Measurements from ENCODE around the gene CAB39. TPM values are rescaled to one million over a fixed set of nuclear protein-coding genes. Genes with fewer than 3 reads are reported as not detected.

CAB39 gene
- polyA plus RNA-seq, 1 donor (not counting 4 experiments of a cell fraction or from before 2014, with no cell fraction given), result 120 TPM

- H3K27me3 ChIP-seq (ENCODE audit: control insufficient read depth, extremely low read depth, insufficient read depth, low read length), result no peaks in the 10 kb centered on the region
- no peaks in the 10 kb centered on the region for H3K9me1 ChIP-seq (ENCODE audit: control insufficient read depth, extremely low read depth, insufficient read depth, low read length)
- no peak overlapping the region for H2AFZ ChIP-seq (ENCODE audit: control insufficient read depth, low read length)
- H4K20me1 ChIP-seq (ENCODE audit: control insufficient read depth, extremely low read depth, insufficient read depth, low read length), result peaks cover under 1% of the 10 kb centered on the region
- H3K4me1 ChIP-seq (ENCODE audit: control insufficient read depth, extremely low read depth, insufficient read depth, low read length), result no peaks in the 10 kb centered on the region
- H3K9ac ChIP-seq (ENCODE audit: control insufficient read depth, extremely low read depth, insufficient read depth, low read length), result no peak overlapping the region
- H3K27ac ChIP-seq (ENCODE audit: control insufficient read depth, insufficient read depth, low read length), result no peak overlapping the region
- peaks cover 30 to 50% of the 10 kb centered on the region in 2 experiments for H3K36me3 ChIP-seq (ENCODE audit: control insufficient read depth in 2 of 2, extremely low read depth in 1 of 2, insufficient read depth in 2 of 2, low read length in 2 of 2)
- TF ChIP-seq CTCF (optimal IDR thresholded peaks at IDR 0.05 in 1 of 3, IDR thresholded peaks at IDR 0.05 in 1 of 3, conservative IDR thresholded peaks at IDR 0.05 in 1 of 3; ENCODE audit: extremely low read depth in 1 of 3, insufficient read depth in 2 of 3, low read length in 3 of 3) (no peak), EZH2 (IDR thresholded peaks at IDR 0.05; ENCODE audit: low read length) (no peak)
- no peak for DNase-seq (ENCODE audit: low read depth, low spot score)
- dilution Hi-C loops (cut with MboI; ENCODE audit: extremely low pct_ligation_motif_present, low sequenced_read_pairs), result no loop called here
- no peak overlapping the region for H3K4me2 ChIP-seq (ENCODE audit: control insufficient read depth, extremely low read depth, insufficient read depth, low read depth, low read length)
- no peak overlapping the region for H3K4me3 ChIP-seq (ENCODE audit: control insufficient read depth in 2 of 3, extremely low read depth in 1 of 3, insufficient read depth in 2 of 3, low read depth in 1 of 3, low read length in 3 of 3)
- H3K9me3 ChIP-seq (ENCODE audit: control insufficient read depth, low read depth, low read length), result no peaks in the 10 kb centered on the region
- FAIRE-seq, result no peak
- peaks cover 3% of the 10 kb centered on the region for H3K79me2 ChIP-seq (ENCODE audit: control insufficient read depth, insufficient read depth, low read length)
These were observed 106.8 kb downstream of the CAB39 start for GRCh38 chr2:230819433-230819832.

- Histone ChIP-seq H3K27ac (ENCODE audit: control insufficient read depth, insufficient read depth, low read length) (no peak overlapping the region), H3K4me1 (ENCODE audit: control insufficient read depth, extremely low read depth, insufficient read depth, low read length) (no peaks in the 10 kb centered on the region), H3K27me3 (ENCODE audit: control insufficient read depth, extremely low read depth, insufficient read depth, low read length) (no peaks in the 10 kb centered on the region), H3K4me3 (ENCODE audit: control insufficient read depth in 2 of 3, extremely low read depth in 1 of 3, insufficient read depth in 2 of 3, low read depth in 1 of 3, low read length in 3 of 3) (no peak overlapping the region), H3K9me1 (ENCODE audit: control insufficient read depth, extremely low read depth, insufficient read depth, low read length) (no peaks in the 10 kb centered on the region), H3K79me2 (ENCODE audit: control insufficient read depth, insufficient read depth, low read length) (no peaks in the 10 kb centered on the region), H3K36me3 (ENCODE audit: control insufficient read depth in 2 of 2, extremely low read depth in 1 of 2, insufficient read depth in 2 of 2, low read length in 2 of 2) (peaks cover 18 to 32% of the 10 kb centered on the region in 2 experiments), H3K9ac (ENCODE audit: control insufficient read depth, extremely low read depth, insufficient read depth, low read length) (no peak overlapping the region), H3K4me2 (ENCODE audit: control insufficient read depth, extremely low read depth, insufficient read depth, low read depth, low read length) (no peak overlapping the region), H4K20me1 (ENCODE audit: control insufficient read depth, extremely low read depth, insufficient read depth, low read length) (no peaks in the 10 kb centered on the region), H2AFZ (ENCODE audit: control insufficient read depth, low read length) (no peak overlapping the region), H3K9me3 (ENCODE audit: control insufficient read depth, low read depth, low read length) (no peaks in the 10 kb centered on the region)
- dilution Hi-C loops (cut with MboI; ENCODE audit: extremely low pct_ligation_motif_present, low sequenced_read_pairs), result no loop called here
- DNase-seq (ENCODE audit: low read depth, low spot score) (no peak), FAIRE-seq (no peak)
- TF ChIP-seq CTCF (optimal IDR thresholded peaks at IDR 0.05 in 1 of 3, IDR thresholded peaks at IDR 0.05 in 1 of 3, conservative IDR thresholded peaks at IDR 0.05 in 1 of 3; ENCODE audit: extremely low read depth in 1 of 3, insufficient read depth in 2 of 3, low read length in 3 of 3), result no peak
- no peak for TF ChIP-seq EZH2 (IDR thresholded peaks at IDR 0.05; ENCODE audit: low read length)
These were observed 108.8 kb downstream of the CAB39 start for GRCh38 chr2:230821261-230821990.

Measured in keratinocyte (primary cell).